ENCODE measurements around the gene HEXIM1. TPM values are rescaled to one million over a fixed set of nuclear protein-coding genes. Genes with fewer than 3 reads are reported as not detected.
A peak's percentile ranks its signal among the peaks of the same experiment; 100 is the strongest.

Gene HEXIM1
- total RNA-seq, 1 experiment from 2014 or later, result 29.6 TPM

GRCh38 chr17:45170931-45171337, 22.7 kb downstream of the HEXIM1 start (continued):
- TF ChIP-seq SOX15 (CRISPR knock-in tag; IDR thresholded peaks at IDR 0.05) (no peak), CREM (CRISPR knock-in tag; IDR thresholded peaks at IDR 0.05) (no peak), FOXJ3 (CRISPR knock-in tag; IDR thresholded peaks at IDR 0.05; ENCODE audit: borderline replicate concordance) (no peak), ZNF425 (CRISPR knock-in tag; conservative IDR thresholded peaks at IDR 0.05) (no peak), ZNF317 (CRISPR knock-in tag; IDR thresholded peaks at IDR 0.05; ENCODE audit: borderline replicate concordance, low read depth) (no peak), SMAD4 (CRISPR knock-in tag; IDR thresholded peaks at IDR 0.05) (no peak), FOXK1 (CRISPR knock-in tag; IDR thresholded peaks at IDR 0.05) (no peak), NR3C1 (CRISPR knock-in tag; conservative IDR thresholded peaks at IDR 0.05; ENCODE audit: low read depth) (no peak), CREB1 (CRISPR knock-in tag; IDR thresholded peaks at IDR 0.05) (no peak), ZNF423 (CRISPR knock-in tag; IDR thresholded peaks at IDR 0.05) (no peak), CDX4 (CRISPR knock-in tag; IDR thresholded peaks at IDR 0.05; ENCODE audit: borderline replicate concordance) (no peak)

- peak; percentile 73 for DNase-seq (ENCODE audit: low spot score)
- H3K4me1 Mint-ChIP-seq, result peaks cover 29% of the 10 kb centered on the region
- POLR2A ChIA-PET, result interaction anchor here (0.6 to 4.4 kb wide), 10 partner anchors 10 to 202 kb away, joined by 3 to 82 read pairs (median 4); partner anchors contain the start of genes ACBD4, HEXIM1 and HEXIM2
- H3K9me3 Mint-ChIP-seq, result no peaks in the 10 kb centered on the region
- no peaks in the 10 kb centered on the region for H3K36me3 Mint-ChIP-seq
- TF ChIP-seq MAX (CRISPR knock-in tag; IDR thresholded peaks at IDR 0.05) (peak; percentile 43; the same call in 1 of the 2 replicates), ZNF396 (CRISPR knock-in tag; IDR thresholded peaks at IDR 0.05; ENCODE audit: borderline replicate concordance) (no peak), MXD4 (CRISPR knock-in tag; IDR thresholded peaks at IDR 0.05; ENCODE audit: borderline replicate concordance) (no peak), TP53 (CRISPR knock-in tag; IDR thresholded peaks at IDR 0.05) (0 out of 2 replicates have a peak, but pooled peaks have one; percentile 29)
- ATAC-seq, result peak; percentile 67
- peak overlapping the region; percentile 22; the same call in 1 of the 2 replicates for H3K4me3 Mint-ChIP-seq
- CTCF ChIA-PET, result interaction anchor here (0.6 to 6.4 kb wide), 17 partner anchors 10 to 257 kb away, joined by 3 to 99 read pairs (median 6); partner anchors contain the start of genes ACBD4, HEXIM1 and HEXIM2
- peak overlapping the region; percentile 87 for H3K27ac Mint-ChIP-seq
- H3K27me3 Mint-ChIP-seq (ENCODE audit: low read depth), result no peaks in the 10 kb centered on the region
Measured at GRCh38 chr17:45171338-45172231, 23.3 kb downstream of the HEXIM1 start.

- Mint-ChIP-seq H3K4me1 (peaks cover 29% of the 10 kb centered on the region), H3K36me3 (no peaks in the 10 kb centered on the region), H3K9me3 (no peaks in the 10 kb centered on the region), H3K27me3 (ENCODE audit: low read depth) (no peaks in the 10 kb centered on the region), H3K4me3 (0 out of 2 replicates have a peak overlapping the region, but pooled peaks have one; percentile 22), H3K27ac (peak overlapping the region; percentile 79)
- ATAC-seq (peak; percentile 3), DNase-seq (ENCODE audit: low spot score) (no peak)
- POLR2A ChIA-PET, result interaction anchor here (0.6 to 4.4 kb wide), 13 partner anchors 10 to 201 kb away, joined by 3 to 82 read pairs (median 5); partner anchors contain the start of genes ACBD4, HEXIM1 and HEXIM2
- CTCF ChIA-PET, result interaction anchor here (0.6 to 6.4 kb wide), 17 partner anchors 10 to 256 kb away, joined by 3 to 99 read pairs (median 6); partner anchors contain the start of genes ACBD4, HEXIM1 and HEXIM2
- TF ChIP-seq USF1 (CRISPR knock-in tag; IDR thresholded peaks at IDR 0.05) (no peak), ZNF532 (CRISPR knock-in tag; IDR thresholded peaks at IDR 0.05; ENCODE audit: borderline replicate concordance) (no peak), MLX (CRISPR knock-in tag; IDR thresholded peaks at IDR 0.05) (no peak), NFYB (CRISPR knock-in tag; conservative IDR thresholded peaks at IDR 0.05; ENCODE audit: low read depth) (no peak)
Measured at GRCh38 chr17:45172232-45172540, 23.9 kb downstream of the HEXIM1 start.
